Cerebellar nuclear complex (tissue), 1 donor: Measurements from ENCODE around the gene ACSS1.

Source experiments
- DNase-seq, 2 experiments: peaks; one replicate each; lab custom pipeline; 2025; lab: John Stamatoyannopoulos, UW

The ACSS1 gene

GRCh38 chr20:24971376-24972101, 86.4 kb downstream of the ACSS1 start:
- no peak for DNase-seq

DNA sequence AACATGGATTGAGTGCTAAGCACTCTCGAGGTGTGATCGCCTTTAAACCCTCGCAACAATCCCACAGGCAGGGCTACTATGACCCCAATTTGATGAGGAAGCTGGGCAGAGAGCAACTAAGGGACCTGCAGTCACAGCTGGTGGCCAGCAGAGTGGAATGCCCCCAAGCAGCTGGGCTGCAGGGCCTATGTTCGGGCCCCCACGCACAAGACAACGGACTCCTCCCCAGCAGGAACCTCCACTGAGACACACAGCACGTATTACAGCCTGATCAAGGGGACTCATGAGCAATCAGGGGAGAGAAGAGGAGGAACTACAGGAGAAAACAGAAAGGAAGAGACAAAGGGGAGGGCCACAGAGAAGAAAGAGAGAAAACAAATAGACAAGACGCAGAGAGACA, 87.2 kb downstream of the ACSS1 start:
- DNase-seq = no peak

GRCh38 chr20:24970030-24970553, 87.8 kb downstream of the ACSS1 start:
- no peak for DNase-seq

- DNase-seq = no peak
Observed at GRCh38 chr20:24969186-24970029, 88.5 kb downstream of the ACSS1 start.

DNA sequence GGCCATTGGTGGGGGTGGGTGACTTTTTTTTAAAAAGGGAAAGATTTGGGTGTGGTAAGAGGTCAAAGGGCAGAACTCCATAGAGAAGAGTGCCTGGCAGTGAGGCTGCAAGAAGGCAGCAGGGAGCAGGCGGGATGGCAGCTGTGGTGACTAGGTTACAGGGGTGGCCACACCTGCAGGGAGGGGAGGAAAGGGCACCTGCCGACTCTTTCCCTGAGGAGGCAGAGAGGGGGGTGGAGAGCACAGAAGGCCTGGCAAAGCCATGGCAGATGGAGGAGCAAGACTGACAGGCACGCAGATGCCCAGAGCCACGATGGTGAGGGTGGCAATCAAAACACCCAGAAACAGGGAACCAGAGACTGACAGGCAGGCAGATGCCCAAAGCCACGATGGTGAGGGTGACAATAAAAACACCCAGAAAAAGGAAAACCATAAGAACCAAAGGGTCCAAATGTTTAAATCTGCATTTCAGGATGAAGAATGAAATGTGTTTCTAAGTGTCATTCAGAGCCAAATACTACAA, 89.6 kb downstream of the ACSS1 start:
- DNase-seq = no peak

- DNase-seq = no peak
Observed at GRCh38 chr20:24966317-24967012, 91.5 kb downstream of the ACSS1 start.

DNA sequence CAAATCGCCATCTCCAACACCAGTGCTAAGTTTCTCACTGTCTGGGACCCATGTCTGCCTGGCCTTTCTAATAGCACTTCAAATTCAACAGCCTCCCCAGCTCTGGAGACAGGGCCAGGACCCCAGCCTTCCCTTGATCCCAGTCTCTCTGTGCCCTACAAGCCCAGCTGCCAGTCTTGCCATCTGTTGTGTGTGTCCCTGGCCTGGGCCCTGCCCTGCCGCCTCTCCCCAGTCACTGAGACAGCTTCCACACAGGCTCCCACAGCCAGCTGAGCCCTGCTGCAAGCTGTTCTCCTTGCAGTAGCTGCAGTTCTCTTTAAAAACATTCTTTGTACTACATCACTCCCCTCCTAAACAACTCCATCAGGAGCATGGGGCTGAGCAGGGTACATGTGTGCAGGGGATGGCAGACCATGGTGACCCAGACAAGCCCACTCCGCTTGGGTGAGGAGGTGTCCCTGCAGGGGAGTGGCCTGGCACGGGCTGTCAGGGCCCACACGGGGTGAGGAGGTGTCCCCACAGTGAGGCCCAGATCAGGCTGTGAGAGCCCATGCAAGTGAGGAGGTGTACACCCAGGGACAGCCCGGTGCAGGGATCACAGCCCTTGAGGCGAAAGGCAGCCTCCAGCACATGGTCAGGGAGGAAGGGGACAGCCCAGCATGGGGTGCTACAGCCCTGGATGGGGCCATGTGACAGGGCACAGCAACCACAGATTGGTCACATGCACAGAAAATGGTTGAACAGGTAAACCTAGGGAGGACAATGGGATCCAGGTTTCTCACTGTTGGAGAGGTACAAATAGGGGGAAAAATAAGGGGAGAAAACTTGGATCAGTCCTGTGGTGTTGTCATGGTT, 92.6 kb downstream of the ACSS1 start:
- peak in 1 of 2 experiments; percentile 69 for DNase-seq

DNA sequence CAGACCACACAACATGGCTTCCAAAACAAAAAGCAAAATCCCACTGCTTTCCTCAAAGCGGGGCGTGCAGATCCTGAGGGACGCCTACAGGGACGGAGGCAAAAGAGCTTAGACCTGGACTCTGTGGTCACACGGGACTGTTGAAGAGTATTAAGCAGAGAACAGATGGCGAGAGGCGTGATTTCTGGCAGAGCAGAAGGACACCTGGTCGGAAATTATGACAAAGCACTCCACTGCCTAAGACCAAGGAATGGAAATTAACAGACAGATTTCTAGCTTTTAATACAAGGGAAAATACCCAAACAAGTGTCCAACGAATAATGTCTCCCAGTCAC, 93.5 kb downstream of the ACSS1 start:
- peak; percentile 67 to 92 for DNase-seq

DNA sequence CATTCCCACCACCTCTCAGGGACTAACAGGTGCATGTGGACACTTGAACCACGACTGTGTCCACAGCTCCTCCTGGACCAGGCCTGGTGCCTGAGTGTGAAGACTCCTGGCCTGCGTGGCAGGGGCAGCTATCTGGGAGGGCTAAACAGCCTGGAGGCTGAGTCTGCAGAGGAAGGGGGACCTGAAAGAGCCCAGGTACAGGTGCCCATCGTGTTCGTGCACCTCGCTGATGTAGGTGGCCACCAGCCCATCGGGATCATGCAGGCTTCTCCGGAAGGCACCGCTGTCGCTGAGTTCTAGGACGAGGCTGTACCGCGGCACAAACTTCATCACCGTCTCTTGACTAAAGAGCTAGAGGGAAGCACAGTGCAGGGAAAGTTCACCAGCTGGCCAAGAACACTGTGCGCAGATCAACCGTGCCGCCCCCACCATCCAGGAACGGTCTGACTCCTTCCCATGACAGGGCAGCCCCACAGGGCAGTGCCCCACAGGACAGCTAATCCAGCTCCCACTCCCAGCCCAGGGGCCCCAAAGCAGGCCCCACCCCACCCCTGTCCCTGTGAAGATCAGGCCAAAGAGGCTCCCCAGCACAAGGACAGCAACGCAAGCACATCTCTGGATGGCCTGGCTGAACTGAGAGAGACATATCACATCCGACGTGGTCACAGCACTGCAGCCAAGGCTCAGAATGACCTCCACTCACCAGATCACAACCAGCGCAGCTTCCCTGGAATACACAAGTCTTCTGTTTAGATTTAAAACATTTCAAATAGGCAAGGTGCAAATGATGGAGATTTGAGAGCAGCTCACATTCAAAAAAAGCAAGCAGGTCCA, 94.0 kb downstream of the ACSS1 start:
- no peak for DNase-seq

DNA sequence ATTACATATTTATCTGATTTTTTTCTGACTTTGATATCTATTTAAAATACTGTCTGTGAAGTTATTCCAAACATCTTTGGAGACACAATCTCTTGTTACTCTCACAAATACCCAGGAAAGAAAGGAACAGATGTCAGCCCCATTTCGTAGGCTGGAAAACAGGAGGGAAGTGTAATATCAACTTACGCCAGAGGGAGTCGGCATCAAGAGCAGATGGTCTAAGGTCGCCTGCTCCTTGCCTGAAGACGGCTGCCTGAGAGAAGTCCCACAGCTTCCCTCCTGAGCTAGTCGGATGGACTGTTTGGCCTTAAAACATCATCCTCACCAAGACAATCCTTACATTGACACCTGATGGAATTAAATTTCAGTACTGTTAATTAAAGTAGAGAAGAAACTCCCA, 95.4 kb downstream of the ACSS1 start:
- no peak for DNase-seq

- no peak for DNase-seq
Observed at GRCh38 chr20:24962182-24962492, 95.8 kb downstream of the ACSS1 start.

GRCh38 chr20:24961384-24962181, 96.4 kb downstream of the ACSS1 start:
- no peak for DNase-seq

DNA sequence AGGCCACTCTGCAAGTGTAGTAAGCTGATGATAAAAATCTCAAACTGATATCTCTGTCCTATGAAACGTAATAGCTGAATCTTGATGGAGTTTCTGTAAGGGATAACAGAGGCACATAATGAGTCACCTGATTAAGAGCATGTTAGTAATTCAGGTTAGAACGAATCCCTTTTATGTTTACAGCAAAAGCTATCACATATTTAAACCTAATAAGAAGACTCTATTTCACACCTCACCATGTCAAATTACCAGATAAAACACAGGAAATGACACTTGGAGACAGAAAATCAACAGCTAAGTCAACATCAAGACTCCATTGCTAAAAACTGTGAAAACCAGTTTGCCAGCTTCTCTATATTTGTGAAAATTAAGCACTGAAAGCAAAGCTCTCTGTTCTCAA, 97.1 kb downstream of the ACSS1 start:
- DNase-seq = no peak

DNA sequence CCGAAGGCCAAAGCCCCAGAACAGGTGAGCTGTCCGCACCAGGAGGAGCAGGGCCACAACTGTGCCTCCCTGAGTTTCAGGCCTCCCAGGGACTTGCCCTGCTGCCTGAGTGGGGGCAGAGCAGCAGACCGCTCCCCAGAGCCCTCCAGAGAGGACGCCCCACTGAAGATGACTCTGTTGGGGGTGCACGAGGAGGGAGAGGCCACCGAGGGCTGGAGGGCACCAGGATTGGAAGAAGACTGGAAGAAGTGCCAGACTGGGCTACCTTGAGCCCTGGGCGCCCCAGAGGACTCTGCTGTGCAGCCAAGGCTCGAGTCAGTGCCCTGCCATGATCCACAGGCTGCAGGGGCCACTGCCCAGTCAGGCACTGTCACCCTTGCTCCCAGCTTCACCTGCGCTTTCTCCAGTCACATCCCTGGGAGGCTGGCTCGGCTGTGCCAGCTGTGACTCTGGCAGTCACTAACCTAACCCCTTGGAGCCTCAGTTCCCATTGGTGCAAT, 97.6 kb downstream of the ACSS1 start:
- no peak for DNase-seq

DNA sequence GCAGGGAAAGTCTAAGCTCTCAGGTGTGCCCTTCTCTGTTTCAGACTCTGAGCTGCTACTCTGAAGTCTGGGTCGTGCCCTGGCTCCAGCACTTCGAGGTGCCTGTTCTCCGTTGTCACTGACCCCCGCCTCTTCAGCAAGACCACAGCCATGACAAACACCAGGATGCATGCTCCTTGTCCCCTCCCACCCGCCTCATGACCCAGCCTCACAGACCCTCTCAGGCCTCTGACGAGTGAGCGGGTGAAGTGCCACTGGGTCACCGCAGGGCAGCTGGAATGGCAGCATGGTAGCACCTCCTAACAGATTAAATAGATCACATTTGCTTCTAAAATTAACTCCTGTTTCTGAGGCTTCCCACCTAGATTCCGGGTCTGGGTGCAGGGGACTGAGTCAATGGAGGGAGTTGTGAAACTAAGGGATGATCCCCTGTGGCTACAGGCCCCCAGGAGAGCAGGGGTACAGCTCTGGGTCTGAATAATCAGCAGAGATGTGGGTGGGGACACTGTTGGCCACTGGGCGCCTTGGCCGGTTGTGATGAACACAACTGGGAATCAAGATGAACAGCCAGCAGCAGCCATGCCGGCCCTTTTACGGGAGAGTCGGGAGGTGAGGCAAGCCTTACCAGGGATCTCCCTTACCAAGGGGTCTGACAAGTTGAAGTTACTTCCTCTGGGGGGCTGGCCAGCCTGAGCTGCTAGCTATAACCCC, 98.2 kb downstream of the ACSS1 start:
- DNase-seq = no peak

DNA sequence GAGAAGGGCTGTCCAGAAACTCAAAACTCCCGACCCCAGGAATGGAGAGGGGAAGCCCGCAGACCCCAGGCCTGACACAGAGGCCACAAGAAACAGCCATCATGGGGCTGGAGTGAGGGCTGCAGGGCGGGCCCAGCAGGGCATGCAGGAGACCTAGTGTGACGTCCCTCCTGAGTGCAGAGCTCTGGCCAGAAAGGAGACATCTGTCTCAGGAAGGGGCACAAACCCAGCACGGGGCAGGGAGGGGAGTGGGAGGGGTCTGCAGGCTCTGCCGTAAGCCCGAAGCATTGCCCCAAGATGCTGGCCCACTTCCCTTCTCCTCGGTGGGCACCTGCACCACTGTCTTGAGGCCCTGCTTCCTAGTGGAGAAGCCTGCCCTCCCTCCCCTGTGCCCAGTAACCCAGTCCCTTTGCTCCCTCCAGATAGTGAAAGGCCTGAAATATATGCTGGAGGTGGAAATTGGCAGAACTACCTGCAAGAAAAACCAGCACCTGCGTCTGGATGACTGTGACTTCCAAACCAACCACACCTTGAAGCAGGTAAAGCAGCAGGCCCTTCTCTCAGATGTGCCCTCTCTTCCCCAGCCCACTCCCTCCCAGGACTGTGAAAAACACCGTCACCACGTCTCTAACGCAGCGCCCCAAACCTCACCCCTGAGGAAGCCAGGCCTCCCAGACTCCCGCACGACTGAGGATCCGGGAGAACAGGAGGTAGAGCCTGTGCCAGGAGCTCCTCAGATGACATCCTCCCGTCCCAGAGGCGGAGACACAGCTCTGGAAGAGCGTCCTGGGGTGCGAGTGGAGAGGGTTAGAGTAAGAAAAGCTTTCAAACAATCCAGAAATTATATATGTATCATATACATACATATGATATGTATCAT, 99.2 kb downstream of the ACSS1 start:
- peak in 1 of 2 experiments; percentile 6 for DNase-seq

DNA sequence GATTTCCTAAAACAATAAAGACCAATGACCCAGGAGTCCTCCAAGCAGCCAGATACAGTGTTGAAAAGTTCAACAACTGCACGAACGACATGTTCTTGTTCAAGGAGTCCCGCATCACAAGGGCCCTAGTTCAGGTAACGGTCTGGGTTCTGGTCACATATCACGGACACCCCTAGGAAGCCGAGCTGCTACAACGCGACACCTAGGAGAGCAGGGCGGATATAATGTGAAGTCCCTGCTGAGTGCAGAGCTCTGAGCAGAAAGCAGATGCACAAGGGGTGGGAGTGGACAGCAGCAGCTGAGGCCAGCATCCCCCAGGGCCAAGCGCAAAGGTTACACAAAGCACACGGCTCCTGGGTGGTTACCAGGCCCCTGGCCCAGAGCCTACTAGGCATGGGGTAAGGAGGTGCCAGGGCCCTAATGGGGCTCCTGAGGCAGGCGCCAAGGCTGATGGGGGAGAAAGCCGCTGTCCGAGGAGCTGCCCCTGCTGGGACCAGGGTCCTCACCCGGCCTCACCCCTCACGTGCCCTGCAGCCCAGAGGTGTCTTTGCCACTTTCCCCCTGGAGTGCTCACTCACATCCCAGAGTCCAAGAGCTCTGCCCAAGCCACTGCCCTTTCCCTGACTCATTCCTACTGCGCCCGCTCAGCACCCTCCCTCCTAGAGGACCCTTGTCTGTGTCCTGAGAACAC, 100.5 kb downstream of the ACSS1 start:
- DNase-seq = no peak
